WTC11 (cell line): Measurements from ENCODE around the gene CERS2. TPM values are rescaled to one million over a fixed set of nuclear protein-coding genes. Genes with fewer than 3 reads are reported as not detected.

ENCODE experiments used
- ATAC-seq: fragments of 200-7000 bp; cut with Tn5 transposase; 2 replicates; pipeline ENCODE4 v1.10.0; 2021; ENCODE audit warnings: mild to moderate bottlenecking, moderate library complexity
- CTCF ChIA-PET: fragments of 300-600 bp; sonication (Branson Sonifier 250); formaldehyde crosslinking; loops from one replicate; lab custom pipeline; 2021; ENCODE audit warnings: antibody characterized with exemption; lab: Charles Lee
- POLR2A ChIA-PET: fragments of 350-600 bp; sonication (Branson Sonifier 250); formaldehyde crosslinking; loops from one replicate; lab custom pipeline; 2021; ENCODE audit warnings: antibody characterized with exemption; lab: Charles Lee
- DNase-seq: peaks from one replicate; pipeline ENCODE4 v3.0.0; 2021; ENCODE audit warnings: low spot score
- H3K27ac Mint-ChIP-seq: 2 replicates; pipeline ENCODE4 v1.8.0; 2021; ENCODE audit warnings: mixed read lengths
- H3K27me3 Mint-ChIP-seq: 2 replicates; pipeline ENCODE4 v1.8.0; 2021; ENCODE audit warnings: low read depth, mild to moderate bottlenecking, moderate library complexity, mixed read lengths
- H3K36me3 Mint-ChIP-seq: 2 replicates; pipeline ENCODE4 v1.8.0; 2021; ENCODE audit warnings: mixed read lengths
- H3K4me1 Mint-ChIP-seq: 2 replicates; pipeline ENCODE4 v1.8.0; 2022; ENCODE audit warnings: mixed read lengths
- H3K4me3 Mint-ChIP-seq: 2 replicates; pipeline ENCODE4 v1.8.0; 2021; ENCODE audit warnings: mild to moderate bottlenecking, moderate library complexity, mixed read lengths
- H3K9me3 Mint-ChIP-seq: 2 replicates; pipeline ENCODE4 v1.8.0; 2021; ENCODE audit warnings: mixed read lengths
- EMX1 ChIP-seq: fragments of 250-450 bp; sonication (Bioruptor Pico); IDR thresholded peaks from 2 replicates; pipeline ENCODE4 v1.8.0; 2021; ENCODE audit warnings: mild to moderate bottlenecking
- GABPB1 ChIP-seq: sonication (generic); formaldehyde crosslinking; IDR thresholded peaks from 2 replicates; pipeline ENCODE4 v1.8.1; 2023; ENCODE audit warnings: mild to moderate bottlenecking, missing genetic modification reagents
- HMGA2 ChIP-seq: fragments of 250-450 bp; sonication (Bioruptor Pico); IDR thresholded peaks from 2 replicates; pipeline ENCODE4 v1.4.0; 2021; ENCODE audit warnings: mild to moderate bottlenecking, moderate library complexity
- IRF2 ChIP-seq: sonication (generic); formaldehyde crosslinking; IDR thresholded peaks from 2 replicates; pipeline ENCODE4 v1.8.0; 2022; ENCODE audit warnings: low read depth, missing genetic modification reagents, borderline replicate concordance
- MYBL2 ChIP-seq: sonication (generic); formaldehyde crosslinking; IDR thresholded peaks from 2 replicates; pipeline ENCODE4 v1.8.1; 2023; ENCODE audit warnings: mild to moderate bottlenecking, moderate library complexity, missing genetic modification reagents
- NFATC4 ChIP-seq: fragments of 250-450 bp; sonication (Bioruptor Pico); IDR thresholded peaks from 2 replicates; pipeline ENCODE4 v1.9.0; 2021; ENCODE audit warnings: mild to moderate bottlenecking
- NFE2L1 ChIP-seq: sonication (generic); formaldehyde crosslinking; IDR thresholded peaks from 2 replicates; pipeline ENCODE4 v1.8.1; 2023; ENCODE audit warnings: missing genetic modification reagents
- TCF7 ChIP-seq: sonication (generic); formaldehyde crosslinking; IDR thresholded peaks from 2 replicates; pipeline ENCODE4 v1.8.0; 2022; ENCODE audit warnings: mild to moderate bottlenecking, low read depth, missing genetic modification reagents, moderate library complexity
- ZNF138 ChIP-seq: sonication (generic); formaldehyde crosslinking; conservative IDR thresholded peaks from 2 replicates; pipeline ENCODE4 v1.8.1; 2022; ENCODE audit warnings: mild to moderate bottlenecking, moderate library complexity, missing genetic modification reagents
- ZNF263 ChIP-seq: sonication (generic); formaldehyde crosslinking; IDR thresholded peaks from 2 replicates; pipeline ENCODE4 v1.8.1; 2022; ENCODE audit warnings: low read depth, mild to moderate bottlenecking, moderate library complexity, missing genetic modification reagents
- ZNF423 ChIP-seq: fragments of 250-450 bp; sonication (Bioruptor Pico); IDR thresholded peaks from 2 replicates; pipeline ENCODE4 v2.1.2; 2022; ENCODE audit warnings: mild to moderate bottlenecking, moderate library complexity
- total RNA-seq: library from RNA; stranded (reverse); gene quantifications from 3 replicates; pipeline ENCODE4 v1.2.3, GENCODE V29; 2021
- TF ChIP-seq, protein P1 (sequence below): sonication (generic); formaldehyde crosslinking; IDR thresholded peaks from 2 replicates; pipeline ENCODE4 v1.8.1; 2023; ENCODE audit warnings: mild to moderate bottlenecking, moderate library complexity, missing genetic modification reagents
- TF ChIP-seq, protein P2 (sequence below): fragments of 250-450 bp; sonication (Bioruptor Pico); IDR thresholded peaks from 2 replicates; pipeline ENCODE4 v1.9.0; 2021; ENCODE audit warnings: mild to moderate bottlenecking, borderline replicate concordance
- TF ChIP-seq, protein P3 (sequence below): sonication (generic); formaldehyde crosslinking; IDR thresholded peaks from 2 replicates; pipeline ENCODE4 v1.8.0; 2023; ENCODE audit warnings: mild to moderate bottlenecking, missing genetic modification reagents
- TF ChIP-seq, protein P4 (sequence below): fragments of 250-450 bp; sonication (Bioruptor Pico); IDR thresholded peaks from 2 replicates; pipeline ENCODE4 v1.9.0; 2021; ENCODE audit warnings: mild to moderate bottlenecking
- TF ChIP-seq, protein P5 (sequence below): sonication (generic); formaldehyde crosslinking; IDR thresholded peaks from 2 replicates; pipeline ENCODE4 v1.8.1; 2023; ENCODE audit warnings: mild to moderate bottlenecking, missing genetic modification reagents
- TF ChIP-seq, protein P6 (sequence below): fragments of 250-450 bp; sonication (Bioruptor Pico); IDR thresholded peaks from 2 replicates; pipeline ENCODE4 v1.9.0; 2021; ENCODE audit warnings: mild to moderate bottlenecking
- TF ChIP-seq, protein P7 (sequence below): sonication (generic); formaldehyde crosslinking; conservative IDR thresholded peaks from 2 replicates; pipeline ENCODE4 v1.8.1; 2022; ENCODE audit warnings: mild to moderate bottlenecking, missing genetic modification reagents

CERS2 gene
- total RNA-seq, 1 experiment from 2014 or later: 182 TPM

DNA sequence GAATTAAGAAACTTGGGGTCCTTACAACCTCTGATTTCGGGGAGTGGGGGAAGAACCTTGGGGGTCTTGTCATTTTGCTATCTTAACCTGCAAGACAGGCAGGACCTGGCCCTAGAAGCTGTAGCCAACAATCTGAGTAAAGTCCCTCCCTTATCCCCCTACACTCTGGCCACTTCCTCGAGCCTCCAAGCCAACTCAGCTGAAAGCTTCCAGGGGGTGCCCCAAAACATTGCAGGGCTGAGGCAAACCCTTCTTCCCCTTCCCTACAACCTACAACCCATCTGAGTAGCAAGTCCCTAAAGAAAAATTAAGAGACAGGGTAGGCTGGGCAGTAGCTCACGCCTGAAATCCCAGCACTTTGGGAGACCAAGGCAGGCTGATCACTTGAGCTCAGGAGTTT is 5.0 kb downstream of the CERS2 start (continued):
- TF ChIP-seq, protein P1, sequence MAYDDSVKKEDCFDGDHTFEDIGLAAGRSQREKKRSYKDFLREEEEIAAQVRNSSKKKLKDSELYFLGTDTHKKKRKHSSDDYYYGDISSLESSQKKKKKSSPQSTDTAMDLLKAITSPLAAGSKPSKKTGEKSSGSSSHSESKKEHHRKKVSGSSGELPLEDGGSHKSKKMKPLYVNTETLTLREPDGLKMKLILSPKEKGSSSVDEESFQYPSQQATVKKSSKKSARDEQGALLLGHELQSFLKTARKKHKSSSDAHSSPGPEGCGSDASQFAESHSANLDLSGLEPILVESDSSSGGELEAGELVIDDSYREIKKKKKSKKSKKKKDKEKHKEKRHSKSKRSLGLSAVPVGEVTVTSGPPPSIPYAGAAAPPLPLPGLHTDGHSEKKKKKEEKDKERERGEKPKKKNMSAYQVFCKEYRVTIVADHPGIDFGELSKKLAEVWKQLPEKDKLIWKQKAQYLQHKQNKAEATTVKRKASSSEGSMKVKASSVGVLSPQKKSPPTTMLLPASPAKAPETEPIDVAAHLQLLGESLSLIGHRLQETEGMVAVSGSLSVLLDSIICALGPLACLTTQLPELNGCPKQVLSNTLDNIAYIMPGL (CRISPR knock-in tag): no peak

DNA sequence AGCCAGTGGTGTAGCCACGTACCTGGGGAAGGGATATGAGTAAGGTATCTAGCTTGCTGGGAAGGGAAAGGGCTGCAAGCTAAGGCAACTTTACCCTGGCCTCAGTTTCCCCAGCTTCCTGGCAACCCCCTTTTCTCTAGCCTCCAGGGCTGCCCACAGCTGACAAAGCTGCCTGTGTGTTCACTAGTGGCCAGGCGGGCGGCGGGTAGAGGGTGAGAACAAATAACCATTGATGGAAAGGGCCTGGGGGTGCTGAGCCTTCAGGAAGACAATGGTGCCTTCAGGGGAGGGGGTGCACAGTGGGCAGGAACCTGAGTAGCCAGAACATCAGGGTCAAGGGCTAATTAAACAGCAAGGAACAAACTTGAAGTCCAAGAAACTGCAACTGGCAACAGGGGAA is 6.1 kb downstream of the CERS2 start:
- Mint-ChIP-seq H3K27ac (no peak overlapping the region), H3K27me3 (no peaks in the 10 kb centered on the region), H3K36me3 (peaks cover 51% of the 10 kb centered on the region), H3K4me1 (peaks cover 37% of the 10 kb centered on the region), H3K4me3 (no peak overlapping the region), H3K9me3 (no peaks in the 10 kb centered on the region)
- ATAC-seq (no peak), DNase-seq (no peak)
- POLR2A ChIA-PET: no interaction called here
- CTCF ChIA-PET: no interaction called here
- TF ChIP-seq, protein P2, sequence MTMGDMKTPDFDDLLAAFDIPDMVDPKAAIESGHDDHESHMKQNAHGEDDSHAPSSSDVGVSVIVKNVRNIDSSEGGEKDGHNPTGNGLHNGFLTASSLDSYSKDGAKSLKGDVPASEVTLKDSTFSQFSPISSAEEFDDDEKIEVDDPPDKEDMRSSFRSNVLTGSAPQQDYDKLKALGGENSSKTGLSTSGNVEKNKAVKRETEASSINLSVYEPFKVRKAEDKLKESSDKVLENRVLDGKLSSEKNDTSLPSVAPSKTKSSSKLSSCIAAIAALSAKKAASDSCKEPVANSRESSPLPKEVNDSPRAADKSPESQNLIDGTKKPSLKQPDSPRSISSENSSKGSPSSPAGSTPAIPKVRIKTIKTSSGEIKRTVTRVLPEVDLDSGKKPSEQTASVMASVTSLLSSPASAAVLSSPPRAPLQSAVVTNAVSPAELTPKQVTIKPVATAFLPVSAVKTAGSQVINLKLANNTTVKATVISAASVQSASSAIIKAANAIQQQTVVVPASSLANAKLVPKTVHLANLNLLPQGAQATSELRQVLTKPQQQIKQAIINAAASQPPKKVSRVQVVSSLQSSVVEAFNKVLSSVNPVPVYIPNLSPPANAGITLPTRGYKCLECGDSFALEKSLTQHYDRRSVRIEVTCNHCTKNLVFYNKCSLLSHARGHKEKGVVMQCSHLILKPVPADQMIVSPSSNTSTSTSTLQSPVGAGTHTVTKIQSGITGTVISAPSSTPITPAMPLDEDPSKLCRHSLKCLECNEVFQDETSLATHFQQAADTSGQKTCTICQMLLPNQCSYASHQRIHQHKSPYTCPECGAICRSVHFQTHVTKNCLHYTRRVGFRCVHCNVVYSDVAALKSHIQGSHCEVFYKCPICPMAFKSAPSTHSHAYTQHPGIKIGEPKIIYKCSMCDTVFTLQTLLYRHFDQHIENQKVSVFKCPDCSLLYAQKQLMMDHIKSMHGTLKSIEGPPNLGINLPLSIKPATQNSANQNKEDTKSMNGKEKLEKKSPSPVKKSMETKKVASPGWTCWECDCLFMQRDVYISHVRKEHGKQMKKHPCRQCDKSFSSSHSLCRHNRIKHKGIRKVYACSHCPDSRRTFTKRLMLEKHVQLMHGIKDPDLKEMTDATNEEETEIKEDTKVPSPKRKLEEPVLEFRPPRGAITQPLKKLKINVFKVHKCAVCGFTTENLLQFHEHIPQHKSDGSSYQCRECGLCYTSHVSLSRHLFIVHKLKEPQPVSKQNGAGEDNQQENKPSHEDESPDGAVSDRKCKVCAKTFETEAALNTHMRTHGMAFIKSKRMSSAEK (CRISPR knock-in tag): no peak
- no peak for TF ChIP-seq IRF2 (CRISPR knock-in tag)
- no peak for TF ChIP-seq MYBL2 (CRISPR knock-in tag)
- no peak for TF ChIP-seq NFATC4 (CRISPR knock-in tag)
- no peak for TF ChIP-seq GABPB1 (CRISPR knock-in tag)
- TF ChIP-seq TCF7 (CRISPR knock-in tag): no peak
- TF ChIP-seq ZNF423 (CRISPR knock-in tag): no peak
- TF ChIP-seq, protein P3, sequence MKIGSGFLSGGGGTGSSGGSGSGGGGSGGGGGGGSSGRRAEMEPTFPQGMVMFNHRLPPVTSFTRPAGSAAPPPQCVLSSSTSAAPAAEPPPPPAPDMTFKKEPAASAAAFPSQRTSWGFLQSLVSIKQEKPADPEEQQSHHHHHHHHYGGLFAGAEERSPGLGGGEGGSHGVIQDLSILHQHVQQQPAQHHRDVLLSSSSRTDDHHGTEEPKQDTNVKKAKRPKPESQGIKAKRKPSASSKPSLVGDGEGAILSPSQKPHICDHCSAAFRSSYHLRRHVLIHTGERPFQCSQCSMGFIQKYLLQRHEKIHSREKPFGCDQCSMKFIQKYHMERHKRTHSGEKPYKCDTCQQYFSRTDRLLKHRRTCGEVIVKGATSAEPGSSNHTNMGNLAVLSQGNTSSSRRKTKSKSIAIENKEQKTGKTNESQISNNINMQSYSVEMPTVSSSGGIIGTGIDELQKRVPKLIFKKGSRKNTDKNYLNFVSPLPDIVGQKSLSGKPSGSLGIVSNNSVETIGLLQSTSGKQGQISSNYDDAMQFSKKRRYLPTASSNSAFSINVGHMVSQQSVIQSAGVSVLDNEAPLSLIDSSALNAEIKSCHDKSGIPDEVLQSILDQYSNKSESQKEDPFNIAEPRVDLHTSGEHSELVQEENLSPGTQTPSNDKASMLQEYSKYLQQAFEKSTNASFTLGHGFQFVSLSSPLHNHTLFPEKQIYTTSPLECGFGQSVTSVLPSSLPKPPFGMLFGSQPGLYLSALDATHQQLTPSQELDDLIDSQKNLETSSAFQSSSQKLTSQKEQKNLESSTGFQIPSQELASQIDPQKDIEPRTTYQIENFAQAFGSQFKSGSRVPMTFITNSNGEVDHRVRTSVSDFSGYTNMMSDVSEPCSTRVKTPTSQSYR (CRISPR knock-in tag): no peak
- TF ChIP-seq ZNF263 (CRISPR knock-in tag): no peak
- TF ChIP-seq, protein P4, sequence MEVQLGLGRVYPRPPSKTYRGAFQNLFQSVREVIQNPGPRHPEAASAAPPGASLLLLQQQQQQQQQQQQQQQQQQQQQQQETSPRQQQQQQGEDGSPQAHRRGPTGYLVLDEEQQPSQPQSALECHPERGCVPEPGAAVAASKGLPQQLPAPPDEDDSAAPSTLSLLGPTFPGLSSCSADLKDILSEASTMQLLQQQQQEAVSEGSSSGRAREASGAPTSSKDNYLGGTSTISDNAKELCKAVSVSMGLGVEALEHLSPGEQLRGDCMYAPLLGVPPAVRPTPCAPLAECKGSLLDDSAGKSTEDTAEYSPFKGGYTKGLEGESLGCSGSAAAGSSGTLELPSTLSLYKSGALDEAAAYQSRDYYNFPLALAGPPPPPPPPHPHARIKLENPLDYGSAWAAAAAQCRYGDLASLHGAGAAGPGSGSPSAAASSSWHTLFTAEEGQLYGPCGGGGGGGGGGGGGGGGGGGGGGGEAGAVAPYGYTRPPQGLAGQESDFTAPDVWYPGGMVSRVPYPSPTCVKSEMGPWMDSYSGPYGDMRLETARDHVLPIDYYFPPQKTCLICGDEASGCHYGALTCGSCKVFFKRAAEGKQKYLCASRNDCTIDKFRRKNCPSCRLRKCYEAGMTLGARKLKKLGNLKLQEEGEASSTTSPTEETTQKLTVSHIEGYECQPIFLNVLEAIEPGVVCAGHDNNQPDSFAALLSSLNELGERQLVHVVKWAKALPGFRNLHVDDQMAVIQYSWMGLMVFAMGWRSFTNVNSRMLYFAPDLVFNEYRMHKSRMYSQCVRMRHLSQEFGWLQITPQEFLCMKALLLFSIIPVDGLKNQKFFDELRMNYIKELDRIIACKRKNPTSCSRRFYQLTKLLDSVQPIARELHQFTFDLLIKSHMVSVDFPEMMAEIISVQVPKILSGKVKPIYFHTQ (CRISPR knock-in tag): no peak
- TF ChIP-seq, protein P5, sequence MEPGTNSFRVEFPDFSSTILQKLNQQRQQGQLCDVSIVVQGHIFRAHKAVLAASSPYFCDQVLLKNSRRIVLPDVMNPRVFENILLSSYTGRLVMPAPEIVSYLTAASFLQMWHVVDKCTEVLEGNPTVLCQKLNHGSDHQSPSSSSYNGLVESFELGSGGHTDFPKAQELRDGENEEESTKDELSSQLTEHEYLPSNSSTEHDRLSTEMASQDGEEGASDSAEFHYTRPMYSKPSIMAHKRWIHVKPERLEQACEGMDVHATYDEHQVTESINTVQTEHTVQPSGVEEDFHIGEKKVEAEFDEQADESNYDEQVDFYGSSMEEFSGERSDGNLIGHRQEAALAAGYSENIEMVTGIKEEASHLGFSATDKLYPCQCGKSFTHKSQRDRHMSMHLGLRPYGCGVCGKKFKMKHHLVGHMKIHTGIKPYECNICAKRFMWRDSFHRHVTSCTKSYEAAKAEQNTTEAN: no peak
- TF ChIP-seq EMX1: no peak
- TF ChIP-seq ZNF138: no peak
- no peak for TF ChIP-seq HMGA2
- no peak for TF ChIP-seq NFE2L1 (CRISPR knock-in tag)
- TF ChIP-seq, protein P6, sequence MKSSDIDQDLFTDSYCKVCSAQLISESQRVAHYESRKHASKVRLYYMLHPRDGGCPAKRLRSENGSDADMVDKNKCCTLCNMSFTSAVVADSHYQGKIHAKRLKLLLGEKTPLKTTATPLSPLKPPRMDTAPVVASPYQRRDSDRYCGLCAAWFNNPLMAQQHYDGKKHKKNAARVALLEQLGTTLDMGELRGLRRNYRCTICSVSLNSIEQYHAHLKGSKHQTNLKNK (CRISPR knock-in tag): no peak
- TF ChIP-seq, protein P7, sequence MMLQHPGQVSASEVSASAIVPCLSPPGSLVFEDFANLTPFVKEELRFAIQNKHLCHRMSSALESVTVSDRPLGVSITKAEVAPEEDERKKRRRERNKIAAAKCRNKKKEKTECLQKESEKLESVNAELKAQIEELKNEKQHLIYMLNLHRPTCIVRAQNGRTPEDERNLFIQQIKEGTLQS: no peak
